Amniotic stem cell (primary cell): ENCODE results near the gene GOLGA8H.
"Not testable (repeated sequence)": the region's sequence is repeated elsewhere in the genome, so short reads cannot be mapped to it uniquely, and the experiment has no call there.

ENCODE experiments used
- DNase-seq: peaks from one replicate; lab custom pipeline; 2025; lab: John Stamatoyannopoulos, UW

GOLGA8H gene

GRCh38 chr15:30603796-30604195 lies at the start of gene GOLGA8H:
Gene GOLGA8H, plus strand, starts transcription at chr15:30604028. Its CDS starts 98 bp downstream, at chr15:30604126.
- not testable (repeated sequence) for DNase-seq

GRCh38 chr15:30566949-30567348 lies 36.9 kb upstream of the GOLGA8H start:
- DNase-seq: not testable (repeated sequence)

- DNase-seq: not testable (repeated sequence)
These were observed 30.8 kb upstream of the GOLGA8H start for GRCh38 chr15:30573012-30573491.

- DNase-seq: not testable (repeated sequence)
These were observed 24.3 kb upstream of the GOLGA8H start for GRCh38 chr15:30579394-30579970.

- not testable (repeated sequence) for DNase-seq
These were observed 23.1 kb upstream of the GOLGA8H start for GRCh38 chr15:30580716-30581115.

- DNase-seq: not testable (repeated sequence)
These were observed 4.9 kb upstream of the GOLGA8H start for GRCh38 chr15:30598953-30599352.

- not testable (repeated sequence) for DNase-seq
These were observed 8.4 kb downstream of the GOLGA8H start for GRCh38 chr15:30612271-30612670.

- DNase-seq: not testable (repeated sequence)
These were observed 17.5 kb downstream of the GOLGA8H start for GRCh38 chr15:30621342-30621741.

- DNase-seq: not testable (repeated sequence)
These were observed 21.8 kb downstream of the GOLGA8H start, which contains the start of gene ARHGAP11B for GRCh38 chr15:30625436-30626193. Gene ARHGAP11B, plus strand, starts transcription at chr15:30626128.

GRCh38 chr15:30626194-30626565 lies 22.4 kb downstream of the GOLGA8H start:
- DNase-seq: not testable (repeated sequence)

- not testable (repeated sequence) for DNase-seq
These were observed 22.8 kb downstream of the GOLGA8H start for GRCh38 chr15:30626632-30627031.

- no peak for DNase-seq
These were observed 46.4 kb downstream of the GOLGA8H start for GRCh38 chr15:30650012-30650929.

GRCh38 chr15:30661154-30661553 lies 57.3 kb downstream of the GOLGA8H start:
- DNase-seq: not testable (repeated sequence)
